NCI-H146 treated with DMSO at 0.1 percent for 48 hours (cell line): ENCODE measurements around the gene FEZF1.

Source experiments
- DNase-seq: peaks from one replicate; lab custom pipeline; 2025; ENCODE audit not compliant: unreplicated experiment; lab: John Stamatoyannopoulos, UW

FEZF1 gene

DNA sequence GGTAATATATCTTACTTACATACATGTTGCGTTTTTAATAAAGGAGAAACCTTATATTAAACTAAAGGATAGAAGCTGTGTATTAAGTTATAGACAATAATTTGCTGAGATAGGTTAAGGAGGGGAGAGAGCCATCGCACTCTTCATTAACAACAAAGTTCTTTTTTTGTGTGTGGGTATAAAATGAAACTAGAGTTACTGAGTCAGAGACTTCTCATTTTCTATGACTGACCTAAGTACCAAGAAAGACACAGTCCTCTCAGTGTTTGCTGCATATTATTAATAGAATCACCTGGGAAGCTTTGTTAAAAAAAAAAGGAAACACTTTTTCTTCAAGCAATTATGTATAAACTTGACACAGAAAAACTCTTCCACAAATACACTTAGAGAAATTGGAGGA lies 31.4 kb downstream of the FEZF1 start:
- DNase-seq, result no peak

- DNase-seq, result no peak
Observed at GRCh38 chr7:122269241-122269640, 35.3 kb downstream of the FEZF1 start.

GRCh38 chr7:122268101-122268500 lies 36.4 kb downstream of the FEZF1 start:
- DNase-seq, result no peak

- DNase-seq, result peak; percentile 50
Observed at GRCh38 chr7:122262246-122262645, 42.3 kb downstream of the FEZF1 start.

DNA sequence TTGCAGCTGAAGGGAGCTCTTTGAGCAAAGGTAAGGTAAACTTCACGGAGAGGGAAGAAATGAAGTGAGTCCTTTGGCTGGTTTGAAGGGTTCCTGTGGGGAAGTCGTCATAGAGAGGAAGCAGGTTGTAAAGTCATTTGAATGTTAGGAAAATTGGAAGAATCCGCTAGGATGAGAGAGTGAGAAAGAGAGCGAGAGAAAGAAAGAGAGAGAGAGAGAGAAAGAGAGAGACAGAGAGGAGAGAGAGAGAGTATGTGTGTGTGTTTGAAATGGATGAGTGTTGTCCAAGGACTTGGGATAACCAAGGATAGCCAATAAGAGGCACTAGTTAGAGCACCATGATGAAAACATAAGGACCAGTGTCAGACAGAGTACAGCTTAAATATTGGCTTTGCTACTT lies 43.1 kb downstream of the FEZF1 start:
- peak; percentile 8 for DNase-seq

DNA sequence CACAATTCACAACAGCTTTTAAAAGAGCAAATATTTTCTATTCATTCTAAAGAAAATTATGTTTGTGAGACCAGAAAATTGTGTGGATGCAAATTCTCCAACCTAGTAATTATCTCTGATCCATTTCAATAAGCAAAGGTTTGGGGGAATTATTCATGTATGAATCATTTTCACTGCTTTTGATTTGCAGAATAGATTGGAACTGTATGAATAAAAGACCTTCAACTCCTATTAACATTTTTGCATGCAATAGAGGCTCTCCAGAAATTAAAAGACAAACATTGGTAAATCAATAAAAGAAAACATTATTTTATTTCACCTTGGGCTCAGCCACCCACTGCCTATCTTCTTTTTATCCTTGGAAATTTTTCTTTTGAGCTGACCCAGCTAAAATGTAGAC lies 43.5 kb downstream of the FEZF1 start:
- no peak for DNase-seq

DNA sequence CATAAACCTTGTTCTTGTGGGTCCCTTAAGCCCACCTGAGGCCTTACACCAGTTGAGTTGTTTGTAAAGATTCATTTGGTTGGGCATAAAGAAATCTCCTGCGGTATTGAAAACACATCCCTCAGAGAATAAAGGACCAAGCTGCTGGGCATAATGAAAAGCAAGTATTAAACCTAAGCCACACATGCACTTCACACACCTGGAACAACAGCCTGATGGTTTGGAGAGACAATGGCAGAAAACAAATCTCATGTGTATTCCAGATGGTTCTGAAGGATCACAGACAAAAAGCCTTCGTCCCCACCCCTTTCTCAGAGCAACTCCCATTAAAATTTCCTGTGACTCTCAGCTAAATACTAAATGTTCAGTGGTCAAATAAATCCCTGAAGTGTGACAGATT lies 44.2 kb downstream of the FEZF1 start:
- no peak for DNase-seq

- DNase-seq, result no peak
Observed at GRCh38 chr7:122258971-122259370, 45.6 kb downstream of the FEZF1 start.

- no peak for DNase-seq
Observed at GRCh38 chr7:122257056-122257455, 47.5 kb downstream of the FEZF1 start.

GRCh38 chr7:122256046-122256445 lies 48.5 kb downstream of the FEZF1 start:
- no peak for DNase-seq

DNA sequence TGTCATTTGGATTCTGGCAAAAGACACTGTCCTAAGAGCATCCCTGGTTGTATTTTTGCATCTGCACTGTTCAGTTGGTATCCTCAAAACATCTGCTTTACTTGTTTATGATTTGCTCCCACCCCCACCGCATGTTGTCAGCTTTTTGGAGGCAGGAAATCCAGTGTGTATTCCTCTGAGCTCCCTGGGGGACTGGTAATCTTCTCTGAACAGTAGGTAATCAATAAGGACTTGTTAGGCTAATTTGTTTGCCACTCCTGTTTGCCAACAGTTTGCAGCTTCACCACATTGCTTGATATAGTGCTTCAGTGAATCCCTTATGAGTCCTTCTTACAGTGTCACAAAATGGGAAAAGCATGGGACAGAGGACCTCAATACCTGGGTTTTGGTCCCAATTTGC lies 49.1 kb downstream of the FEZF1 start:
- DNase-seq, result no peak
